ENCODE data around the gene SEPTIN8.

GRCh38 chr5:132788508-132788907, 11.5 kb upstream of the SEPTIN8 start:
- no peak for TF ChIP-seq POLR2A (IDR thresholded peaks at IDR 0.05)
- TF ChIP-seq, protein P1, sequence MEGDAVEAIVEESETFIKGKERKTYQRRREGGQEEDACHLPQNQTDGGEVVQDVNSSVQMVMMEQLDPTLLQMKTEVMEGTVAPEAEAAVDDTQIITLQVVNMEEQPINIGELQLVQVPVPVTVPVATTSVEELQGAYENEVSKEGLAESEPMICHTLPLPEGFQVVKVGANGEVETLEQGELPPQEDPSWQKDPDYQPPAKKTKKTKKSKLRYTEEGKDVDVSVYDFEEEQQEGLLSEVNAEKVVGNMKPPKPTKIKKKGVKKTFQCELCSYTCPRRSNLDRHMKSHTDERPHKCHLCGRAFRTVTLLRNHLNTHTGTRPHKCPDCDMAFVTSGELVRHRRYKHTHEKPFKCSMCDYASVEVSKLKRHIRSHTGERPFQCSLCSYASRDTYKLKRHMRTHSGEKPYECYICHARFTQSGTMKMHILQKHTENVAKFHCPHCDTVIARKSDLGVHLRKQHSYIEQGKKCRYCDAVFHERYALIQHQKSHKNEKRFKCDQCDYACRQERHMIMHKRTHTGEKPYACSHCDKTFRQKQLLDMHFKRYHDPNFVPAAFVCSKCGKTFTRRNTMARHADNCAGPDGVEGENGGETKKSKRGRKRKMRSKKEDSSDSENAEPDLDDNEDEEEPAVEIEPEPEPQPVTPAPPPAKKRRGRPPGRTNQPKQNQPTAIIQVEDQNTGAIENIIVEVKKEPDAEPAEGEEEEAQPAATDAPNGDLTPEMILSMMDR (IDR thresholded peaks at IDR 0.05), result no peak
- TF ChIP-seq EP300 (IDR thresholded peaks at IDR 0.05), result no peak

Data from ovary (tissue), 3 donors.